HG02642 (cell line): Measurements from ENCODE around the gene ADGRD1.
"Not testable (repeated sequence)": the region's sequence is repeated elsewhere in the genome, so short reads cannot be mapped to it uniquely, and the experiment has no call there.

Source experiments
- ATAC-seq: cut with Tn5 transposase; IDR thresholded peaks from one replicate; pipeline ENCODE4 v1.9.1; 2021; ENCODE audit warnings: mild to moderate bottlenecking; ENCODE audit not compliant: unreplicated experiment, poor library complexity

ADGRD1 gene

GRCh38 chr12:131066207-131066885 is 112.6 kb downstream of the ADGRD1 start:
- ATAC-seq, result no peak

DNA sequence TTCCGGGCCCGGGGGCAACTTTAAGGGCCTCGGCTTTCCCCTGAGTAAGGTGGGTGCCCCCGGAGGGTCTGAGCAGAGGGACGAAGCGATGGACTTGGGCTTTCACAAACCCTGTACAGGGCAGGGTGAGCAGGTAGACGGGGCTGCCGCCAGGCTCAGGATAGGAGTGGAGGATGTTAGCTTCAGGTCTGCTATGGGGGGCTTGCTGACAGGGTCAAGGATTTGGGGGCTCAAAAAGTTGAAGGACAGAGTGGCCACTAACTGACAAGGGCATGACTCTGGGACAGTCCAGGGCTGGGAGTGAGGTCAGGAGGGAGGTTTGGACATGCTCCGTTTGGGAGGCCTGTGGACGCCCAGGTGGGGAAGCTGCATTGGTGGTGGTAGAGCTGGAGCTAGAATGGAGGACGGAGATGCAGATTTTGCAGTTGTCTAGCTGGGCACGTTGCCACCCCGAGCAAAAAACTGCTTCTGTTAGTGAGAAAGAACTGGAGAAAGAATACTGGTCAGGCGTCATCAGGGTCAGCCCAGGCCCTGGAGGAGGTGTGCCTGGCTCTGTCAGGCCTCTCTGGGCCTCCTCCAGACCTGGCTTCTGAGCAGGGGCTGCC is 113.3 kb downstream of the ADGRD1 start:
- no peak for ATAC-seq

DNA sequence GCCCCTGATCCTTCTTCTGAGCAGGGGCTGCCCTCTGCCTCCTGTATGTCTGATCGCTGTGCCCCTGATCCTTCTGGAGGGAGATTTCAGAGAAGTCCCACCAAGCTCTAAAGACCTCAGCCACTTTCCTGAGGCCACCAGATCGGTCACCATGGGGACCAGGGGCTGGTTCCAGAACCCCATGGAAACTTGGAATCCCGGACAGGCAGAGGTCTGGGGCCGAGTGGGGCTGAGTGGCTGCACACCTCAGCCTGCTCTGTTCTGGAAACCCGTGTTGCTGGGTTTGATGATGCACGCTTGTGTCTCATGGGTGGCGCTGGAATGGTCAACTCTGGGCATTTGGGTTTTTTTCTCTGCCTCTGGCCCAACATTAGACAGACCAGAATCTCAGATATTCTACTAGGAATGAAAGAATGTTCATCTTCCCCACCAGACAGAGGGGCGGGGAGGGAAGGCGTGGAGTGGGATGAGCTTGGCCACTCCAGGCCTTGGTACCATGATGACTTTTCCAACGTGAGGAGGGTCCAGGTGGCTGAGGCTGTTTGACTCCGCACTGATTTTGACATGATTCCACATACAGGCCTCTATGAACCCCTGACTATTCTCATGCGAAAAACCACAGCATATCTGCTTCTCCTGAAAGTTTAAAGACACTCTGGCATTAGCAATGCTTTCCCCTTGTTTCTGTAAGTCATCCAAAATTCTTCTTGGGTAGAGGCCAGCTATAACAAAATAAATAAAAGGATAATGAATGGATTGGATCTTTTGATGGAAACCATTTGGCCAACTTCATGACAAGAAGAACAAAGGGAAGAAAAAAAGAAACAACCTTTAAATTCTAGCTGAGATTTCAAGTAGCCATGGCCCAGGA is 114.5 kb downstream of the ADGRD1 start:
- ATAC-seq, result no peak

GRCh38 chr12:131068926-131069720 is 115.4 kb downstream of the ADGRD1 start:
- not testable (repeated sequence) for ATAC-seq

DNA sequence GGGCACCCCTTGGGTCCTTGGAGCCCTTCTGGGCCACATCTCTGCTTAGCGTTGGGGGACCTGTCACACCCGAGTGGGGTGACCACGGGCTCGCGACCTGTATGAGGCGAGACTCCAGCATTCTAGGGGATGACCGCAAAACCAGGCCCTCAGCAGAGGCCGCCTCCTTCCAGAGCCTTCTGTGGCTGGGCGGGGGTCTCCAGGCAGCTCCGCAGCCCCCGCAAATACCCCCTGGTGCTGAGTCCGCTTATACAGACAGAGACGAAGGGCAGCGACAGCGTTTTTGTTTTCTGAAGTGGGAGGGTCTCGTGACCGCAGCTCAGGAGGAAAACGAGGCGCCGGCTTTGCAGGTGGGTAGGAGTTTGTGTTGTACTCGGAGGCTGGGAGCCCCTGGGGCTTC is 116.4 kb downstream of the ADGRD1 start:
- ATAC-seq, result not testable (repeated sequence)

DNA sequence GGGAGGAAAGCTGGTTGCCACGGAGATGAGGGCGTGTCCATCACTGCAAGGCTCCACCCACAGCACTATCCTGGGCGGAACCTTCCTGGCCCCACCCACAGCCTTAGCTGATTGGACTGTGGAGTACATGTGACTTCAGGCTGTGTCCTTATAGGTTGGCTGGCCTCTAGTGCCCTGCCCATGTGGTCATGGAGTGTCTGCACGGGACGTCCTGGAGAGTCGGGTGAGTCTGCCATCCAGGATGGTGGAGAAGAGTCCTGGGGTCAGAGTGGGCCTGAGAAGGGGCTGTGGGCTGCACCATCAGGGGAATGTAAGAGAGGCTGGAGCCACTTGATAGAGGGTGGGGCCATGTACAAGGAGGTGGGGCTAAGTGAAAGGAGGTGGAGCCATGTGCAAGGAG is 117.0 kb downstream of the ADGRD1 start:
- not testable (repeated sequence) for ATAC-seq

- not testable (repeated sequence) for ATAC-seq
Observed at GRCh38 chr12:131071234-131071820, 117.6 kb downstream of the ADGRD1 start.

DNA sequence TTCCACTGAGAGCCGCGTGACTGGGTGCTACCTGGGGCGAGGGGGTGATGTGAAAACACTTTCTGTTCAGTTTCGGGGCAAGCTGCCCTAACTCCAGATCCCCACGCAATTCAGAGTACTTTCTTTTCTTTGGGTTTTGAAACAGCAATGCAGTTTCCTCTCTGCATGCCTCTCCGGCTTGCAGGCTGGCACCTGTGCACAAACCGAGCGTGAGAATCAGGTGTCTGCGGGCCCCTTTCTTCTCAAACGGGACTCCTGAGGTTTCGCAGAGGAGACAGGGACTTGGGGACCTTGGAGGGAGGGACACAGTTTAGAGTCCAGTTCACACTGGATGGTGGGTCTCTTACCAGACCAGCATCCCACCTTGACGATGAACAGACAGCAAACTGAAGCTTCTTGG is 118.2 kb downstream of the ADGRD1 start:
- not testable (repeated sequence) for ATAC-seq

- no peak for ATAC-seq
Observed at GRCh38 chr12:131072451-131073230, 118.9 kb downstream of the ADGRD1 start.

- ATAC-seq, result no peak
Observed at GRCh38 chr12:131074221-131075083, 120.7 kb downstream of the ADGRD1 start.

DNA sequence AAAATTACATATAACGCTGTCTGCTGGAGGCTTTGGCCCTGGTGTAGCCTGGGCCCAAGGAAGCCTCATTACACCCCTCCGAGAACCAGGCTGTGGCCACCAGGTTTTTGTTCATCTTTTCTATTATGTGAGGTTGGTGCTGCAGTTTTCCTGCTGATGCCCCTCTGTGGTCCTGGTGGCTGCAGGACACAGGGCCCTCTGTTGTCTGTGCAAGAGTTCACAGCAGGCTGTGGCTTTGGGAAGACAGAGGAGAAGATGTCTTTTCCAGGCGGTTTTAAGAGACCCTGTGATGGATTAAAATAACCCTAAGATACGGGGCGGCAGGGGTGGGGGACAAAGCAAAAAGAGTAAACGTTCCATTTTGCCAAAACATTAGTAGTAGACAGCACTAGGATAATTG is 121.5 kb downstream of the ADGRD1 start:
- no peak for ATAC-seq

- no peak for ATAC-seq
Observed at GRCh38 chr12:131075611-131076010, 121.9 kb downstream of the ADGRD1 start.

DNA sequence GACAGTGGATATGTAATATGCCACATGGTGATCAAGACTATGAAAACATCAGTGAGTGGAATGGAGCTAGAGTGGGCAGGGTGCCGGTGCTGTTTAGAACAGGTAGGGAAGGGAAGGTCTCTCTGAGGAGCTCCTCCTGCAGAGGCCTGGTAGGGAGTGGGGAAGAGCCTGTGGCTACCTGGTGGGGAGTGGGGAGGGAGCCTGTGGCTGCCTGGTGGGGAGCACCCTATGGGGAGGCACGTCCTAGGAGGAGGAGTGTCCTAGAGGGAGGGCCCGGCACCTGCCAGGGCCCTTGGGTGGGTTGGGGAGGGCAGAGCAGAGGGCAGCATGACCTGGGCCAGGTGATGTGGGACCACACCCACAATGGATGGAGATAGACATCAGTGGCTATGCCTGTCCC is 122.6 kb downstream of the ADGRD1 start:
- no peak for ATAC-seq

DNA sequence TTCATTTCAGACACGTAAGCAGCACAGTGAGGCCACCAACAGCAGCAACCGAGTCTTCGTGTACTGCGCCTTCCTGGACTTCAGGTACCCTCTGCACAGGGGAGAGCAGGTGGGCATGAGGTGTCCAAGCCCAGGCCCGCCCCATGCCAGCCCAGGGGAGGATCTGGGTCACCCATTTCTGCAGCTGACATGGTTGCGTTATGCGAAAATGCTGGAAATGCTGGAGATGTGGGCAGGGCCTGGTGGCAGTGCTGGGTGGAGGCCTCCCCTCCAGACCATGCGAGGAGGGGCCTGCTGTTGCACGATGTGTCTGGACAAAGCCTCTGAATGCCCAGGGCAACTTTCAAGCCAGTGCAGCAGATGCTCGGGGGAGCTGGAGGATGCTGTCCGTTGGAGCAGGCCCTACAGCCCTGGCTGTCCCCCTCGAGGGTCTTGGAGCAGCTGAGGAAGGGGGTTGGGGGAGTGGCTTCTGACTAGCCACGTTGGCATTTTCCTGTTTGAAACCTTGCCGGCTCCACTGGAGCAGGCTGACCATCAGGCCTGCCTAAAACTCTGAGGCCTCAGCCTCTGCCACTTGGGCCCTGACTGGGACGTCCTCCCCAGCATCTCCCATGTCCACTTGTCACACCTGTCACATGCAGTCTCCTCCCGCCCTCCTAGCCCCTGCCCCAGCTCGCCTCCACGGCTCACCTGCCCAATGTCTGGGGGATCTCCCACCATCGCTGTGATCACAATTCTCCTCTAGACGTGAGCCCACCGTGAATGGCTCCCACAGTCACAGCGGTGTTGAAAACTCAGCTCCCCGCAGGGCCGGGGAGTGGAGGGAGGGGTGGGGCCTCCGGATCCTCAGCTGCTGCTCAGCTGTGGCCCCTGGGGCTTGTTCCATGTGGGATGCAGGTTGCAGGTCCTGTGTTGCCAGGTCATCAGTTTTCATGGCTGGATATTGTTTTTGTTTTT is 123.4 kb downstream of the ADGRD1 start:
- ATAC-seq, result no peak

DNA sequence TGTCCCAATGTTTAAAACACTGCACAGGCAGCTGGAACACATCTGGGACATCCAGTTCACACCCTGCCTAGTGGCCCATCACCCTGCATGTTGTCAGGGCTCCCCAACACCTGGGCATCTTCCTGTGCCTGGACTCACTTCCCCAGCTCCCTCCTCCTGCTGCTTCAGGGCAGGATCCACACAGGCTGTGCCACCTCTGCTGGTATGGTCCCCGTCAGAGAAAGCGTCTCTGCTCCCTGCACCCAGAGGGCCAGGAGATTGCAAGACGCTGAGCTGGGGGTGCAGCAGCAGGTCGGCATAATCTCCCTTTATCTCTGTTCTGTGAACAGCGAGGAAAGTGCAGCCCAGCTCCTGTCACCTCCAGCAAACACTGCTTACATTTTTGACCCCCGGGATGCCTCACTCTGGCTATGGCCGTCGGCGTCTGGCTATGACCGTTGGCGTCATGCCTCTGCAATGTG is 124.3 kb downstream of the ADGRD1 start:
- ATAC-seq, result no peak

- no peak for ATAC-seq
Observed at GRCh38 chr12:131082290-131083194, 128.8 kb downstream of the ADGRD1 start.
